PC-9 (cell line): Measurements from ENCODE around the gene RNF157.

Experiments
- EZH2 ChIP-seq: fragments of 200-600 bp; sonication (generic); IDR thresholded peaks from 2 replicates; pipeline ENCODE4 v1.8.0; 2017; ENCODE audit warnings: antibody characterized with exemption, low read depth
- TF ChIP-seq, protein P1 (sequence below): fragments of 200-600 bp; sonication (generic); conservative IDR thresholded peaks from 2 replicates; pipeline ENCODE4 v1.6.1; 2017; ENCODE audit warnings: mixed run types, antibody characterized with exemption, mild to moderate bottlenecking, moderate library complexity

DNA sequence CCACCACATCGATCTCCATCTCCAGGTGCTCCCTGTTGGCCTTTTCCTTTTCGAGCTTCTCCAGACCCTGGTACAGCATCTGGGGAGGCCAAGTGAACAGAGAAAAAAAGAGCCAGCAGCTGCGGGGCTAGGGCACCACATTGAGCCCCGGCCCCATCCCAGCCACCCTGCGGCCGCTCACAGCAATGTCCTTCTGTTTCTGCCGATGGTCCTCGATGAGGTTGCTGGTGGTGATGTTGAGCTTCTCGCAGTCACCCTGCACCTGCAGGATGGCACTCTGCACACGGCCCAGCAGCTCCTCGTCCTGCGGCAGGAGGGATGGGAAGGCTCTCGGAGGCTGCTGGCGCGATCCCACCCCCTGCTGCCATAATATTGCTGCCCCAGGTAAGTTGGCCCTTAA lies 40.4 kb upstream of the RNF157 start:
- TF ChIP-seq, protein P1, sequence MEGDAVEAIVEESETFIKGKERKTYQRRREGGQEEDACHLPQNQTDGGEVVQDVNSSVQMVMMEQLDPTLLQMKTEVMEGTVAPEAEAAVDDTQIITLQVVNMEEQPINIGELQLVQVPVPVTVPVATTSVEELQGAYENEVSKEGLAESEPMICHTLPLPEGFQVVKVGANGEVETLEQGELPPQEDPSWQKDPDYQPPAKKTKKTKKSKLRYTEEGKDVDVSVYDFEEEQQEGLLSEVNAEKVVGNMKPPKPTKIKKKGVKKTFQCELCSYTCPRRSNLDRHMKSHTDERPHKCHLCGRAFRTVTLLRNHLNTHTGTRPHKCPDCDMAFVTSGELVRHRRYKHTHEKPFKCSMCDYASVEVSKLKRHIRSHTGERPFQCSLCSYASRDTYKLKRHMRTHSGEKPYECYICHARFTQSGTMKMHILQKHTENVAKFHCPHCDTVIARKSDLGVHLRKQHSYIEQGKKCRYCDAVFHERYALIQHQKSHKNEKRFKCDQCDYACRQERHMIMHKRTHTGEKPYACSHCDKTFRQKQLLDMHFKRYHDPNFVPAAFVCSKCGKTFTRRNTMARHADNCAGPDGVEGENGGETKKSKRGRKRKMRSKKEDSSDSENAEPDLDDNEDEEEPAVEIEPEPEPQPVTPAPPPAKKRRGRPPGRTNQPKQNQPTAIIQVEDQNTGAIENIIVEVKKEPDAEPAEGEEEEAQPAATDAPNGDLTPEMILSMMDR = no peak
- TF ChIP-seq EZH2 = no peak
